HG03342 (cell line): ENCODE results near the gene ATP6V0A1.
"Not testable (repeated sequence)": the region's sequence is repeated elsewhere in the genome, so short reads cannot be mapped to it uniquely, and the experiment has no call there.

Experiments used
- ATAC-seq: cut with Tn5 transposase; IDR thresholded peaks from one replicate; pipeline ENCODE4 v1.9.1; 2021; ENCODE audit warnings: mild to moderate bottlenecking, moderate library complexity; ENCODE audit not compliant: unreplicated experiment

The ATP6V0A1 gene

DNA sequence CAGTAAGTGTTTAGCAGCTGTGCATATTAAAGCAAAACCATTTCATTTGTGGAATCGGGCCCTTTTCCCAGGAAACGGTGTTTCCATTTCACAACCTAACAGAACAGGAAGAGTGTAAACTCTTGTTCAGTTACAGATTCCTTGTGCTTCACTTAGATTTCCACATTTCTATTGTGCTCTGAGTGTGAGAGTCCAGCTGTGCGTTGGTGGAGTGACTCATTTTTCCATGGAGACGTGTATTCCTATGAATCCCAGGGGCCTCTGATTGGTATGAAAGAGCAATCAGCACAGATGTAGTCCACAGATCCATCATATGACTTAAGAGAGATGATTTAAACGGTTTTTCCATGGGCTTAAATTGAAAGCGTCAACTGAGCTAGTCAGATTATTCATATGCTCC, 22.3 kb upstream of the ATP6V0A1 start:
- ATAC-seq: no peak

DNA sequence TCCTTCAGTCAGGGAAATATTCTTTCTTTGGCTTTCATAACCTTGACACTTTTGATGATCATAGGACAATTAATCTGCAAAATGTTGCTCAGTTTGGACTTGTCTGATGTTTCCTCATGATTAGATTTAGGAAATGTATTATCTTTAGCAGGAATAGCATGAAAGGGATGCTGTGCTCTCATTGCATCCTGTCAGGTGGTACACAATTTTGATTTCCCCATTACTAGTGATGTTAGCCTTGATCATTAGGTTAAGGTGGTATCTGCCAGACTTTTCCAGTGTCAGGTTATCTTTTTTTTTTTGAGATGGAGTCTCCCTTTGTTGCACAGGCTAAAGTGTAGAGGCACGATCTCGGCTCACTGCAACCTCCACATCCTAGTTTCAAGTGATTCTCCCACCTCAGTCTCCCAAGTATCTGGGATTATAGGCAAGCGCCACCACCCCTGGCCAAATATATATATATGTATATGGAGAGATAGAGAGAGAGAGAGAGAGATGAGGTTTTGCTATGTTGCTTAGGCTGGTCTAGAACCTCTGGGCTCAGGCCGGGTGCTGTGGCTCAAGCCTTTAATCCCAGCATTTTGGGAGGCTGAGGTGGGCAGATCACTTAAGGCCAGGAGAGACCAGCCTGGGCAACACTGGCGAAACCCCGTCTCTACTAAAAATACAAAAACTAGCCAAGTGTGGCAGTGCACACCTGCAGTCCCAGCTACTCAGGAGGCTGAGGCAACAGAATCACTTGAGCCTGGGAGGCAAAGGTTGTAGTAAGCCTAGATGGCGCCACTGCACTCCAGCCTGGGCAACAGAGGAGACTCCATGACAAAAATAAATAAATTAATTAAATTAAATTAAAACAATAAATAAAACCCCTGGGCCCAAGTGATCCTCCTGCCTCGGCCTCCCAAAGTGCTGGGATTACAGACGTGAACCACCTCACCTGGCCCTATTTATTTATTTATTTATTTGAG, 19.8 kb upstream of the ATP6V0A1 start:
- no peak for ATAC-seq

DNA sequence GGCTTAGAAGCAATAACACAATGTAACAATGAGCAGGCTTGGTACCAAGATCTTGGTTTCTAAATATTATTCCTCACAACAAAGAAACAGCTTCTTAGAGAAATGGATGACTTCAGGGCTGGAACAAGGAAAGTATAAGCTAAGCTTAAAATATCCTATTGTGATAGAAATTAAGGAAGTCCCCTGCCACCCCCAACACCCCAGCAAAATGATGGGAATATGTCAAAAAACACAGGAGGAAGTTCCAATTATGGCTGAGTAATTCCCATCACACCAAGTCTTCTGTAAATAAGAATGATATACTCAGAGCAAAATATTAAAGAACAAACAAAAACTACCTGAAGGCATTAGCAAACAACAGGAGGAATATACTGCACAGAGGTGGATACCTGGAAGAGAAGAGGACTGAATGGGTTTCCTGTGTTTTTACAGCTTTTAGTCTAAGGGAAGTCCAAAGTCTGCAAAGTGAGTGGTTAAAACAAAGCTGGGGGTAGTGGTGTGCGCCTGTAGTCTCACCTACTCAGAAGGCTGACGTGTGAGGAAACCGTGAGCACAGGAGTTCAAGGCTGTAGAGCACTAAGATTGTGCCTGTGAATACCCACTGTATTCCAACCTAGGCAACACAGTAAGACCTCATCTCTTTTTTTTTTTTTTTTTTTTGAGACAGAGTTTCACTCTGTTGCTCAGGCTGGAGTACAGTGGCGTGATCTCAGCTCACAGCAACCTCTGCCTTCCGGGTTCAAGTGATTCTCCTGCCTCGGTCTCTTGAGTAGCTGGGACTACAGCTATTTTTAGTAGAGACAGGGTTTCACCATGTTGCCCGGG, 17.1 kb upstream of the ATP6V0A1 start:
- no peak for ATAC-seq

DNA sequence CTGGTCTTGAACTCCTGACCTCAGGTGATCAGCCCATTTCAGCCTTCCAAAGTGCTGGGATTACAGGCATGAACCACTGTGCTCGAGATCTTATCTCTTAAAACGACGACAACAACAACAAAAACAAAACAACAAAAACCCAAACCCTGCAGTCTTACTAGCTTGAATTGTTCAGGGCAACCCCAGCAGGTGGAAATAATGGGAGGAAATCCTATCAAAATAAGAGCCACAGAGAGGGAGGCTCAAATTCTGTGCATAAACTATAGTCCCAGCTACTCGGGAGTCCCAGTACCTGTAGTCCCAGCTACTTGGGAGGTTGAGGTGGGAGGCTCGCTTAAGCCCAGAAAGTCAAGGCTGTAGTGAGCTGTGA, 16.5 kb upstream of the ATP6V0A1 start:
- no peak for ATAC-seq

DNA sequence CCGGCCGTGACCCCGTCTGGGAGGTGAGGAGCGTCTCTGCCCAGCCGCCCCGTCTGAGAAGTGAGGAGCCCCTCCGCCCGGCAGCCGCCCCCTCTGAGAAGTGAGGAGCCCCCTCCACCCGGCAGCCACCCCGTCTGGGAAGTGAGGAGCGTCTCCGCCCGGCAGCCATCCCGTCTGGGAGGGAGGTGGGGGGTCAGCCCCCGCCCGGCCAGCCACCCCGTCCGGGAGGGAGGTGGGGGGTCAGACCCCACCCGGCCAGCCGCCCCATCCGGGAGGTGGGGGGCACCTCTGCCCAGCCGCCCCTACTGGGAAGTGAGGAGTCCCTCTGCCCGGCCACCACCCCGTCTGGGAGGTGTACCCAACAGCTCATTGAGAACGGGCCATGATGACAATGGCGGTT, 9.5 kb upstream of the ATP6V0A1 start:
- ATAC-seq: not testable (repeated sequence)

DNA sequence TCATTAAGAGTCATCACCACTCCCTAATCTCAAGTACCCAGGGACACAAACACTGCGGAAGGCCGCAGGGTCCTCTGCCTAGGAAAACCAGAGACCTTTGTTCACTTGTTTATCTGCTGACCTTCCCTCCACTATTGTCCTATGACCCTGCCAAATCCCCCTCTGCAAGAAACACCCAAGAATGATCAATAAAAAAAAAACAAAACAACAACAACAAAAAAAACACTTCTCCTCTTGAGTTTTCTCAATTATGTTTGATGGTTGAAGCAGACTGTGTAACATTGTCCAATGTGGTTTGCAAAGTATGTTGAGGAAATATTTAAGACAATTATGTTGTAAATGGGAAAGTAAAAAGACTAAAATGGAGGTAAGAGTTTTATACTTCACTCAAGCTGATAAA, 8.8 kb upstream of the ATP6V0A1 start:
- ATAC-seq: not testable (repeated sequence)

DNA sequence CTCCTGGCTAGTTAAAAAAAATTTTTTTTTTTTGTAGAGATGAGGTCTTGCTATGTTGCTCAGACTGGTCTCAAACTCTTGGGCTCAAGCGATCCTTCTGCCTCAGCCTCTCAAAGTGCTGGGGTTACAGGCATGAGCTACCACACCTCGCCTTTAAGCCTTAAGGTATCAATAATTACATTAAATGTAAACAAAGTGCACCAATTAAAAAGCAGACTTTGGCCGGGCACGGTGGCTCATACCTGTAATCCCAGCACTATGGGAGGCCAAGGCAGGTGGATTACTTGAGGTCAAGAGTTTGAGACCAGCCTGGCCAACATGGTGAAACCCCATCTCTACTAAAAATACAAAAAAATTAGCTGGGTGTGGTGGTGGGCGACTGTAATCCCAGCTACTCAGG, 7.4 kb upstream of the ATP6V0A1 start:
- not testable (repeated sequence) for ATAC-seq

DNA sequence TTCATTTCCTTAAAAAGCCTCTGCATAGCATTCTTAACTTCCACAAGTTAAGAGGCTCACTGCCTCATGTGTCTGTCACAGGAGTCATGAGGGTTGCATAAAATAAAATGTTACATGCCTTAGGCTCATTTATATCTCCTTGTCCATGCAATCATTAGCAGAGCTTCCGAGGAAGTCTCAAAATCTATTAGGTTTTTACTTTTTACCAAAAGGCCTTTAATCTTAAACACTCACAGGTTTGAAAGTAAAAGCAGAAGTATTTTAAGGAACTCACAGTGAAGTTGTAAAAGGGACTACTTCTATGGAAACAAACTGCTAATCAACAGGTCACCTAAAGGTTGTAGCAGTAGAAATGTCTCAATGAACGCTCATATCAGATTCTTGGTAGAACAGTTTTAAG, 5.2 kb upstream of the ATP6V0A1 start:
- no peak for ATAC-seq

DNA sequence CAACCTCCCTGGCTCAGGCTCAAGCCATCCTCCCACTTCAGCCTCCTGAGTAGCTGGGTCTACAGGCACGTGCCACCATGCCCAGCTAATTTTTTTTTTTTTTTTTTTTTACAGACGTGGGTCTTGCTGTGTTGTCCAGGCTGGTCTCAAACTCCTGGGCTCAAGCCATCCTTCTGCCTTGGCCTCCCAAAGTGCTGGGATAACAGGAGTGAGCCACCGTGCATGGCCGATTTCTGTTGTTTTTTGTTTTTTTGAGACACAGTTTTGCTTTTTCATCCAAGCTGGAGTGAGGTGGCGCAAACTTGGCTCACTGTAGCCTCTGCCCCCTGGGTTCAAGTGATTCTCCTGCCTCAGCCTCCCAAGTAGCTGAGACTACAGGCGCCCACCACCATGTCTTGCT, 3.7 kb upstream of the ATP6V0A1 start:
- ATAC-seq: not testable (repeated sequence)

DNA sequence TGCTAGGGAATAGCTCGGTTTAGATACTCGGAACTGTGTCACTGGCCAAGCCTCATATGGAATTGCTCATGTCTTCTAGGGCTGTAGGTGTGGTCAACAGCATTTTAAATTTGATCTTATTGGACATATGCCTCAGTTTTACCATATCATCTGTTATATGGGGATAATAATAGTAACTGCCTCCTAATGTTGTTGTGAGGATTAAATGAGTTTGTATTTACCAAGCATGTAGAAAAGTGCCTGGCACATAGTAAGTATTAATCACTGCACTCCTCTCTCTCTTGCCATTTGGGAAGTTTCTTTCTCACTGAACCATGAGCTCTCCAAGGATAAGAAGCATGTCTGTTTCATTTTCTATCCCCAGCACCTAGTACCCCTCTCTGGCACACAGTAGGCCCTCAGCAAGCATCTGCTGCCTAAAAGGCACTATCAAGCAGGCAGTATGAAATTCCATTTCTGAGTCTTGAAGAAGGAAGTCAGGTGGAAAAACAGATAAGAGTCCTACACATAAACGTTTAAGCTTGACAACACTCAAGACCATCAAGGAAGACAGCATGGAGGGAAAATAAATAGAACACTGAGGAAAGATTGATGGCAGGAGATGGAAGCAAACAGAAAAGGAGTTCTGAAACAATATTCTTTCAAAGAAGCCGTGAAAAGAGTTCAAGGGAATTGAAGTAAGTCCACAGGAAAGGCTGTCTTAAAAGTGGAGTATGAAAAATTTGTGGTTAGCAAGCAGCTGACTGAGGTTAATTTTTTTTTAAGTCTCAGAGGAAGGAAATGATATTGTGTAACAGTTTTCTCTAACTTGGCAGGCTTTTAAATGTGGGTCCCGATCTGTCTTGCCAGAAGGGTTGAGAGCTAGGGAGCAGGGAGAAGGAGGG, 2.2 kb upstream of the ATP6V0A1 start:
- ATAC-seq: no peak

DNA sequence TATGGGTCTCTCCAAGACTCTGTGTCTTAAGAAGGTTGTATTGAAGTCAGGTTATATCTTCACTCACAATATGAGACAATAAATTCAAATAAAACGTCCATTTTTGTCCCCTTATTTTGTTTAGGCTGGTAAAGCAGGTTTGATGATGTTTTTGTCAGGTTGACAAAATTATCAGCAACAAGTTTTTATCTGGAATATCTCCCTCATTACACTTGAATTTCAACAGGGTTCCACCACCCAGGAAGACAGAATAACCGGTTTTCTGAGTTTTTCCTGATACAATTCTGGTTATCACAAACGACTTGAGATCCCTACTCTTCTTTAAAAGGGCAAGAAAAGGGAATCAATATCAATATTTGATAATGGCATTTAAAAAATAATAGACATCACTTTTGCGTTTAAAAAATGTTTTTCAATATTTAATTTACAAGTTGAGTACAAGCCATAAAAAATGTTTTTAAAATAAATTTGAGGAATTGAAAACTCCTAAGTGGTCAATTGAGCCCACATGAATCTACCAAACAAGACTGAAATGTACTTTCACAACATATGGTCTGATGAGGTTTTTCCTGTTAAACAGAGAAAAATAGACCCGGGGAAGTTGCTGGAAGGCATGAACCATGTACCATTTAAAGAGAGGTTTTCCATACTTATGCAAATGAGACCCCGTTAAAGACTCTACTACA, 1.4 kb upstream of the ATP6V0A1 start:
- ATAC-seq: no peak

DNA sequence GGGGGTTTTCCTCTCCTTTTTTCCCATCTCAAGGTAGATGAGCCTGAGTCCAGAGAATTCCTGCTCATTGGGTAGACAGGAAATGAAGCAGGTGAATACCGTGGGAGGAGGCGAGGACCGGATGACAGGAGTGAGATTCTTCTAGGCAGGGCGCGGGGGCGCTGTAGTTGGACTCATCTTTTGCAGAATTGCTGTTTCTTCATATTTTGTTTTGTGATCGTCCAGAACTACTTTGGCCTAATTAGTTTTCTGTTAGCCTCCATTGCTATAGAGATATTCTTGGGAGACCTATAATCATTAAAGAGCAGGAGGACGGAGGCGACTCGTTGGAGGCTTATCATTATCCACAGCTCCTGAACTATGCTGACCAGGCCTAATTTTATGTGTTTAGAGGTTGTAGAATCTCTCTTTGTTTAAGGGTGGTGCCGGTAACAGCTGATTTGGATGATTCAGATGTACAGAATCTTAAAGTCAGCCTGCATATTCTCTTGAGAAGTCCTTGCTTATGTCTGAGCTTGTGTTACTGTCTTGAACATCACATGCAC, 650 bp downstream of the ATP6V0A1 start:
- ATAC-seq: no peak

DNA sequence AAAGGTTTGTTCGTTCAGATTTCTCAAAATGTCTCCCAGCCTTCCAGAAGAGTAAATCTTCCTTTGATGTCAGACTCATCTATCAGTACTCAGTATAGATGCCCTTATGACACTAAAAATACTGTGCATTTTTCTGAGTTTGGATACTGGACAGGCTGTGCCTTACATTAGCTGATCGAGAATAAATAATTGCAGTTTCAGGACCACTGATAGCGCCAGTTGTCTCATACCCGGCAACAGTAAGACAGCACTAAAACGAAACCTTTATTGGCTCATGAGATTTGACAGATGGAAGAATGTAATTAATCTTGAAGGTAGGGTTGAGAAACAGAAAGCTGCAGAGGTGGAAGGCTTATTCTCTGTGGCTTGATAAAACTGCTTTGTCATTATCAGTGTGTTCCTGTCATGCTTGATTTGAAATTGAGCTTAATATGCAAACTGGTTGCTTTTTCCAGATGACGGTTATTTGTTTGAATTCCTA, 1.2 kb downstream of the ATP6V0A1 start:
- ATAC-seq: no peak

DNA sequence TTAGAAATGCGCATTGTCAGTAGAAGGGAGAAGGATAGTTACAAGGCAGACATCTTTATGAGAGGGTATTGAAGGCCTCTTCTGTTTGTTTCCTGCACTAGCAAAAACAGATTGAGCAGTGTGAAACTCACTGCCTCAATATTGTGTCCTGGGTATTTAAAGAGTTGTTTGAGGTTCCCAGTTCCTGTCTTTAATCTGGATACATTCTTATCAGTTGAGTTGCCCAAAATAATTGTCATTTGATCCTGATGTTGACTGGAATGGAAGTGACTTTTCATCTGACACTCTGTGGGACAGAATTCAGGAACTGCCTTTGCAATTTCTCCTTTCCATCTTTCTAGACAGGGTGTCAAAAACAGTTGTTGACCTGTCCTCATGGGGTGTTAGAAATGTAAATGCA, 1.7 kb downstream of the ATP6V0A1 start:
- ATAC-seq: no peak

DNA sequence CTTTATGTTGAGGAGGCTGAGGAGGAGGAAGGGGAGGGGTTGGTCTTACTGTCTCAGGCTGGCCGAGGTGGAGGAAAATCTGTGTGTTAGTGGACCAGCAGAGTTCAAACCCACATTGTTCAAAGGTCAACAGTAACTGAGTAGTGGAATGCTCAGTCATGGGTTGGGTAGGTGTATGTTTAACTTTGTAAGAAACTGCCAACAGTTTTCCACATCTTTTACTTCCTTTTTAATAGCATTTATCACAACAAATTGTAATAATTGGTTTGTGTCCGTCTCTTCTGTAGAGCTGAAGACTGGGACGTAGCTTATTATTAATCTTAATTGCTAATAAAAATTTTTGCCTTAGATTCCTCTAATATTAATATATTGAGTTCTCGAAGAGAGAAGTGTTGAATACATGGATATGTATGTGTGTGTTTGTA, 5.3 kb downstream of the ATP6V0A1 start:
- no peak for ATAC-seq

DNA sequence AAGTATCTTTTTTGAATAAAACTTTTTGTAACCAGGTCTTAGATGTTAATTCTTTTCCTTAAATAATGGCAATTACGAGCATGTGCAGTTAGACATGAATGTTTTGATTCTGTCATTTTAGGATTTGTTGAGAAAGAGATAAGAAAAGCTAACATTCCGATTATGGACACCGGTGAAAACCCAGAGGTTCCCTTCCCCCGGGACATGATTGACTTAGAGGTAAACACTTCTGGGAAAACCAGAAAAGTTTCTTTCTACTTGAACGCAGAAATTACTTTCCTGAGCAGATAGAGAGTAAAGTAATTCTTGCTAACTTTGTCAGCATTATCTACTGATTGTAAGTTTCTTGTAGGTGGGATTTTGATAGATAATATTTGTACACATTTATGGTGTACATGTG, 9.2 kb downstream of the ATP6V0A1 start:
- no peak for ATAC-seq

DNA sequence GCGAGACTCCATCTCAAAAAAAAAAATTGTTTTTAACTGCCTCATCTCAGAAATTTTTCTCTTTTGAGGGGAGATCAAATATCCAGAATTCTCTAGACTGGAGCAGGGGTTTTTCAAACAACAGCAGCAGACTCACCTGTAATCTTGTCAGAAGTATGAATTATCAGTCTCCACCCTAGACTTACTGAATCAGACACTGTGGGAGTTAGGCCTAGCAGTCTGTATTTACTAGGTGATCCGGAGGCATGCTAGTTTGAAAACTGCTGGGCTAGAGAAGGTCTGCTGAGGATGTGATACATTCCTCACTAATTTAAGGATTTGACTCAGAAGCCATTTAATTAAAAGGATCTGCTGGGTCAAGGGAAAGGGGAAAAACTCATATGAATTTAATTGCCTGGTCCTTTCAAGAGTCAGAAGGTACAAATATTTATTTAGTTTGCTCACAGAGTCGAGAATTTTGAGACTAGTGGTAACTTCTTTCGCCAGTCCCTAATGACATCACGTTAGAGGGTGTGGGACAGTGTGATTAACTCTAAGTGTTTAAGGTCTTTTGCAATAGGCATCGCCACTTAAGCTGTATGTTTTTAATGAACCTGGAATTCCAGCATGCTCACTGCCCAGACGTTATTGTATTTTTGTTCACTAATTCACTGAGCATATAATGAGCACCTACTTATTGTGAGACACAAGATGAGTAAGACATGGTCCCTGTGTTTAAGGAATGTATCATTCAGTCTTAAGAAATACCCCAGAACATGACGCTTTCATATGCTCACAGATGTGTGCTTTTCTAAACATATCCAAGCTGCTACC, 14.2 kb downstream of the ATP6V0A1 start:
- ATAC-seq: no peak

DNA sequence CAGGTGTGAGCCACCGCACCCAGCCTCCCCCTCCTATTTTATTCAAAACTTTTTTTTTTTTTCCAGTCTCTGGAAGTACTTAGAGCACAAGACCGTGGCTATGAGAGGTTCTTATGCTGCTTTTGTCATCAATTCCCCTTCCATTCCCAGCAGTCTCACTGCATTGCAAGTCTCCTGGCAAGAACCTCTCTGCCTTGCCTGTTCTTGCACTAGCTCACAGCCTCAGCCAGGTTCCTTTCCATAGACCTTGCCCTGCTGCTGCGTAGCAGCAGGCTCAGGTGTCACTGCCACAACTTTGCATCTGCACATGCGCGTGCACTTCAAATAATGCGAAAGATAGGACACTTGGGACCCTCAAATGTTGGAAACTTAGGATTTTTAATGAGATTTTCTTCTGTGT, 15.6 kb downstream of the ATP6V0A1 start:
- no peak for ATAC-seq

DNA sequence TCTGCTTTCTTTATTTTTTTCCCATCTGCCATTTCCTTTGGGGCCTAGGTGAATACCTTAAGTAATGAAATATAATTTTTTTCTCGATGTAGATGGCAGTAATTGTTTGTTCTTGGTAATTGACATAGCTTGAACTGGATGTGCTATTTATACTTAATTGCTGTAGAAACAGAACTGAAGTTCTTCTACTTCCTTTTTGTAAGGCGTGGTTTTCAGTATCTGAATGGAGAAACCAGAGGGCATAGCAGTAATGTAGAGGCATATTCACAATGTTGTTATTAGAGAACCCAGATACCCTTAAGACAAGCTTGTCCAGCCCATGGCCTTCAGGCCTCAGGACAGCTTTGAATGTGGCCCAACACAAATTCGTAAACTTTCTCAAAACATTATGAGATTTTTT, 16.4 kb downstream of the ATP6V0A1 start:
- ATAC-seq: no peak
